DOHH2 (cell line): ENCODE results near the gene GATAD2B.

Experiments
- EZH2phosphoT487 ChIP-seq: fragments of 200-600 bp; sonication (generic); IDR thresholded peaks from 2 replicates; pipeline ENCODE4 v1.6.1; 2017; ENCODE audit warnings: borderline replicate concordance, mild to moderate bottlenecking, antibody characterized with exemption, low read length, moderate library complexity, mixed read lengths
- TF ChIP-seq, protein P1 (sequence below): fragments of 200-600 bp; sonication (generic); IDR thresholded peaks from one replicate; pipeline ENCODE4 v1.5.1; 2014; ENCODE audit warnings: antibody characterized with exemption, mild to moderate bottlenecking, low read depth, low read length; ENCODE audit not compliant: poor library complexity, severe bottlenecking

DNA sequence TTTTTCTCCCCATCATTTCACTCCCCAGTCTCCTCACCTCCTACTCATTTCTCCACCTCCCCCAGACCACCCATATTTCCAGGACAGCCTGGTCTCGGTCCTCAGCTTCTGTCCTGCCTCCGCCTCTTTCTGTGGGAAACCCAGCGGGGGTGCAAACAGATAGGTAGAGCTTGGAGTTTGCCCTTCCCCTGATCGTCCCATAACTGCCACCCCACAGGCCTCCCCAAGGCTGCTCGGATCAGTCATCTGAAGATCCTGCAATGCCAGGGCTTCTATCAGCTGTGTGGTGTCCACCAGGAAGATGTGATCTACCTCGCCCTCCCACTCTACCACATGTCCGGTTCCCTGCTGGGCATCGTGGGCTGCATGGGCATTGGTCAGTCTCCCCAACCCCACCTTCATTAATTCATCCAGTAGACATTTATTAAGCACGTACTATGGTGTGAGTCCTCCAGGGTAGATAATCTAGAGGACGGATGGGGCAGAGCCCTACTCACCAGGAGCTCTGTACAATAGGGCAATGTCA lies 145.9 kb downstream of the GATAD2B start:
- TF ChIP-seq, protein P1, sequence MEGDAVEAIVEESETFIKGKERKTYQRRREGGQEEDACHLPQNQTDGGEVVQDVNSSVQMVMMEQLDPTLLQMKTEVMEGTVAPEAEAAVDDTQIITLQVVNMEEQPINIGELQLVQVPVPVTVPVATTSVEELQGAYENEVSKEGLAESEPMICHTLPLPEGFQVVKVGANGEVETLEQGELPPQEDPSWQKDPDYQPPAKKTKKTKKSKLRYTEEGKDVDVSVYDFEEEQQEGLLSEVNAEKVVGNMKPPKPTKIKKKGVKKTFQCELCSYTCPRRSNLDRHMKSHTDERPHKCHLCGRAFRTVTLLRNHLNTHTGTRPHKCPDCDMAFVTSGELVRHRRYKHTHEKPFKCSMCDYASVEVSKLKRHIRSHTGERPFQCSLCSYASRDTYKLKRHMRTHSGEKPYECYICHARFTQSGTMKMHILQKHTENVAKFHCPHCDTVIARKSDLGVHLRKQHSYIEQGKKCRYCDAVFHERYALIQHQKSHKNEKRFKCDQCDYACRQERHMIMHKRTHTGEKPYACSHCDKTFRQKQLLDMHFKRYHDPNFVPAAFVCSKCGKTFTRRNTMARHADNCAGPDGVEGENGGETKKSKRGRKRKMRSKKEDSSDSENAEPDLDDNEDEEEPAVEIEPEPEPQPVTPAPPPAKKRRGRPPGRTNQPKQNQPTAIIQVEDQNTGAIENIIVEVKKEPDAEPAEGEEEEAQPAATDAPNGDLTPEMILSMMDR: no peak
- TF ChIP-seq EZH2phosphoT487: no peak
